GM19463 (cell line): ENCODE measurements around the gene EYA2.

Experiments used
- ATAC-seq: cut with Tn5 transposase; IDR thresholded peaks from one replicate; pipeline ENCODE4 v1.9.1; 2021; ENCODE audit warnings: mild to moderate bottlenecking, moderate library complexity; ENCODE audit not compliant: unreplicated experiment

Gene EYA2

GRCh38 chr20:46977204-46977603 is 82.6 kb downstream of the EYA2 start:
- no peak for ATAC-seq

- no peak for ATAC-seq
These were observed 83.4 kb downstream of the EYA2 start for GRCh38 chr20:46977909-46978588.

GRCh38 chr20:46978951-46979491 is 84.4 kb downstream of the EYA2 start:
- ATAC-seq: no peak

- no peak for ATAC-seq
These were observed 85.1 kb downstream of the EYA2 start for GRCh38 chr20:46979603-46980241.

- no peak for ATAC-seq
These were observed 86.5 kb downstream of the EYA2 start for GRCh38 chr20:46981184-46981583.

- ATAC-seq: no peak
These were observed 88.8 kb downstream of the EYA2 start for GRCh38 chr20:46983466-46983865.

- no peak for ATAC-seq
These were observed 89.8 kb downstream of the EYA2 start for GRCh38 chr20:46984405-46984804.

GRCh38 chr20:46985250-46985649 is 90.6 kb downstream of the EYA2 start:
- no peak for ATAC-seq

GRCh38 chr20:46985671-46986070 is 91.0 kb downstream of the EYA2 start:
- no peak for ATAC-seq

- no peak for ATAC-seq
These were observed 92.4 kb downstream of the EYA2 start for GRCh38 chr20:46987001-46987400.

GRCh38 chr20:46990017-46990595 is 95.5 kb downstream of the EYA2 start:
- no peak for ATAC-seq

- no peak for ATAC-seq
These were observed 96.0 kb downstream of the EYA2 start for GRCh38 chr20:46990596-46991104.

- ATAC-seq: no peak
These were observed 96.5 kb downstream of the EYA2 start for GRCh38 chr20:46991168-46991567.

- no peak for ATAC-seq
These were observed 97.4 kb downstream of the EYA2 start for GRCh38 chr20:46991880-46992639.

GRCh38 chr20:46992640-46993035 is 98.0 kb downstream of the EYA2 start:
- ATAC-seq: no peak

GRCh38 chr20:46993465-46994095 is 98.9 kb downstream of the EYA2 start:
- ATAC-seq: no peak

GRCh38 chr20:46994341-46994740 is 99.7 kb downstream of the EYA2 start:
- peak; percentile 98 for ATAC-seq

- ATAC-seq: no peak
These were observed 101.0 kb downstream of the EYA2 start for GRCh38 chr20:46995561-46996142.

GRCh38 chr20:46997187-46997586 is 102.5 kb downstream of the EYA2 start:
- ATAC-seq: no peak

- no peak for ATAC-seq
These were observed 104.0 kb downstream of the EYA2 start for GRCh38 chr20:46998477-46999240.
